ENCODE data around the gene MRPS10. TPM values are rescaled to one million over a fixed set of nuclear protein-coding genes. Genes with fewer than 3 reads are reported as not detected.

Gene MRPS10
- polyA plus RNA-seq, 1 of the 3 experiments (the other 2 are of a cell fraction), result 29.8 TPM

GRCh38 chr6:42229506-42230119 lies 12.0 kb upstream of the MRPS10 start:
- H3K4me3 ChIP-seq (ENCODE audit: low read depth in 2 of 2, low read length in 1 of 2), result no peak overlapping the region
- no peaks in the 10 kb centered on the region for H3K27me3 ChIP-seq (ENCODE audit: insufficient read depth)
- ChIA-PET POLR2A (no interaction called here), CTCF (no interaction called here)
- peaks cover 7 to 14% of the 10 kb centered on the region in 2 experiments for H3K36me3 ChIP-seq (replicated peaks in 1 of 2; ENCODE audit: control insufficient read depth in 1 of 2, insufficient read depth in 2 of 2, low read length in 1 of 2)
- H3K9me3 ChIP-seq, result no peaks in the 10 kb centered on the region
- H3K9me2 ChIP-seq, result no peaks in the 10 kb centered on the region
- no peak overlapping the region for H2AFZ ChIP-seq (ENCODE audit: low read depth)
- H3F3A ChIP-seq (replicated peaks; ENCODE audit: insufficient read depth), result peaks cover 25% of the 10 kb centered on the region
- DNase-seq, result no peak
- no peak overlapping the region for H3K9ac ChIP-seq
- H3K4me2 ChIP-seq, result no peak overlapping the region
- H4K20me1 ChIP-seq (ENCODE audit: insufficient read depth), result no peaks in the 10 kb centered on the region
- 83% methylated on average over 6 of the region's 6 CpGs for WGBS (ENCODE audit: low lambda C conversion rate)
- no peak overlapping the region for H3K27ac ChIP-seq (ENCODE audit: low read depth in 2 of 2, low read length in 1 of 2)
- H3K4me1 ChIP-seq (ENCODE audit: control insufficient read depth in 1 of 2, insufficient read depth in 2 of 2, low read depth in 1 of 2, low read length in 1 of 2), result peaks cover 5 to 20% of the 10 kb centered on the region in 2 experiments
- no peaks in the 10 kb centered on the region for H3K79me2 ChIP-seq (ENCODE audit: insufficient read depth)
- TF ChIP-seq SIN3A (IDR thresholded peaks at IDR 0.05; ENCODE audit: borderline replicate concordance, low read depth, low read length) (no peak), RXRA (IDR thresholded peaks at IDR 0.05; ENCODE audit: borderline replicate concordance, low read depth) (no peak), GABPA (IDR thresholded peaks at IDR 0.05; ENCODE audit: low read depth) (no peak), PBX3 (IDR thresholded peaks at IDR 0.05) (no peak), CTCF (IDR thresholded peaks at IDR 0.05) (no peak), CHD2 (IDR thresholded peaks at IDR 0.05; ENCODE audit: low read length, partially characterized antibody) (no peak), TEAD4 (IDR thresholded peaks at IDR 0.05; ENCODE audit: borderline replicate concordance, insufficient read depth) (no peak), TCF12 (IDR thresholded peaks at IDR 0.05) (no peak), EP300 (IDR thresholded peaks at IDR 0.05; ENCODE audit: borderline replicate concordance in 1 of 2, low read depth in 1 of 2, low read length in 1 of 2) (no peak), SMC3 (IDR thresholded peaks at IDR 0.05; ENCODE audit: low read depth, low read length) (no peak), FOXM1 (IDR thresholded peaks at IDR 0.05; ENCODE audit: low read depth) (no peak)

- Histone ChIP-seq H2AFZ (ENCODE audit: low read depth) (no peak overlapping the region), H3F3A (replicated peaks; ENCODE audit: insufficient read depth) (peaks cover 25% of the 10 kb centered on the region), H3K9me2 (no peaks in the 10 kb centered on the region), H3K4me1 (ENCODE audit: control insufficient read depth in 1 of 2, insufficient read depth in 2 of 2, low read depth in 1 of 2, low read length in 1 of 2) (peaks cover 5 to 21% of the 10 kb centered on the region in 2 experiments), H3K9me3 (no peaks in the 10 kb centered on the region), H4K20me1 (ENCODE audit: insufficient read depth) (no peaks in the 10 kb centered on the region), H3K27me3 (ENCODE audit: insufficient read depth) (no peaks in the 10 kb centered on the region), H3K4me2 (no peak overlapping the region), H3K27ac (ENCODE audit: low read depth in 2 of 2, low read length in 1 of 2) (no peak overlapping the region), H3K4me3 (ENCODE audit: low read depth in 2 of 2, low read length in 1 of 2) (no peak overlapping the region), H3K79me2 (ENCODE audit: insufficient read depth) (no peaks in the 10 kb centered on the region), H3K36me3 (replicated peaks in 1 of 2; ENCODE audit: control insufficient read depth in 1 of 2, insufficient read depth in 2 of 2, low read length in 1 of 2) (peaks cover 7 to 14% of the 10 kb centered on the region in 2 experiments), H3K9ac (no peak overlapping the region)
- no peak for DNase-seq
- POLR2A ChIA-PET, result no interaction called here
- TF ChIP-seq CTCF (IDR thresholded peaks at IDR 0.05) (no peak), EP300 (IDR thresholded peaks at IDR 0.05; ENCODE audit: borderline replicate concordance in 1 of 2, low read depth in 1 of 2, low read length in 1 of 2) (no peak), SMC3 (IDR thresholded peaks at IDR 0.05; ENCODE audit: low read depth, low read length) (no peak), MEF2A (IDR thresholded peaks at IDR 0.05; ENCODE audit: borderline replicate concordance, low read depth) (no peak)
- CTCF ChIA-PET, result no interaction called here
- WGBS (ENCODE audit: low lambda C conversion rate), result 96% methylated on average over 9 of the region's 15 CpGs
Measured at GRCh38 chr6:42228305-42228704, 10.6 kb upstream of the MRPS10 start.

Measured in SK-N-SH (cell line).